WTC11 (cell line): ENCODE measurements around the gene FSD1. TPM values are rescaled to one million over a fixed set of nuclear protein-coding genes. Genes with fewer than 3 reads are reported as not detected.
"Not testable (repeated sequence)": the region's sequence is repeated elsewhere in the genome, so short reads cannot be mapped to it uniquely, and the experiment has no call there.

ENCODE experiments used
- ATAC-seq: fragments of 200-7000 bp; cut with Tn5 transposase; 2 replicates; pipeline ENCODE4 v1.10.0; 2021; ENCODE audit warnings: mild to moderate bottlenecking, moderate library complexity
- CTCF ChIA-PET: fragments of 300-600 bp; sonication (Branson Sonifier 250); formaldehyde crosslinking; loops from one replicate; lab custom pipeline; 2021; ENCODE audit warnings: antibody characterized with exemption; lab: Charles Lee
- POLR2A ChIA-PET: fragments of 350-600 bp; sonication (Branson Sonifier 250); formaldehyde crosslinking; loops from one replicate; lab custom pipeline; 2021; ENCODE audit warnings: antibody characterized with exemption; lab: Charles Lee
- DNase-seq: peaks from one replicate; pipeline ENCODE4 v3.0.0; 2021; ENCODE audit warnings: low spot score
- H3K27ac Mint-ChIP-seq: 2 replicates; pipeline ENCODE4 v1.8.0; 2021; ENCODE audit warnings: mixed read lengths
- H3K27me3 Mint-ChIP-seq: 2 replicates; pipeline ENCODE4 v1.8.0; 2021; ENCODE audit warnings: low read depth, mild to moderate bottlenecking, moderate library complexity, mixed read lengths
- H3K36me3 Mint-ChIP-seq: 2 replicates; pipeline ENCODE4 v1.8.0; 2021; ENCODE audit warnings: mixed read lengths
- H3K4me1 Mint-ChIP-seq: 2 replicates; pipeline ENCODE4 v1.8.0; 2022; ENCODE audit warnings: mixed read lengths
- H3K4me3 Mint-ChIP-seq: 2 replicates; pipeline ENCODE4 v1.8.0; 2021; ENCODE audit warnings: mild to moderate bottlenecking, moderate library complexity, mixed read lengths
- H3K9me3 Mint-ChIP-seq: 2 replicates; pipeline ENCODE4 v1.8.0; 2021; ENCODE audit warnings: mixed read lengths
- ARID4B ChIP-seq: sonication (generic); formaldehyde crosslinking; IDR thresholded peaks from 2 replicates; pipeline ENCODE4 v1.8.0; 2023; ENCODE audit warnings: missing genetic modification reagents, mild to moderate bottlenecking, borderline replicate concordance
- ATF1 ChIP-seq: sonication (generic); formaldehyde crosslinking; IDR thresholded peaks from 2 replicates; pipeline ENCODE4 v1.8.1; 2023; ENCODE audit warnings: mild to moderate bottlenecking, moderate library complexity, missing genetic modification reagents
- ATF6 ChIP-seq: sonication (generic); formaldehyde crosslinking; IDR thresholded peaks from 2 replicates; pipeline ENCODE4 v1.8.1; 2023; ENCODE audit warnings: mild to moderate bottlenecking, missing genetic modification reagents
- E2F1 ChIP-seq: sonication (generic); formaldehyde crosslinking; IDR thresholded peaks from 2 replicates; pipeline ENCODE4 v1.8.0; 2022; ENCODE audit warnings: mild to moderate bottlenecking, missing genetic modification reagents
- E2F5 ChIP-seq: sonication (generic); formaldehyde crosslinking; IDR thresholded peaks from 2 replicates; pipeline ENCODE4 v1.8.1; 2022; ENCODE audit warnings: mild to moderate bottlenecking, moderate library complexity, missing genetic modification reagents
- EMX1 ChIP-seq: fragments of 250-450 bp; sonication (Bioruptor Pico); IDR thresholded peaks from 2 replicates; pipeline ENCODE4 v1.8.0; 2021; ENCODE audit warnings: mild to moderate bottlenecking
- FOXJ3 ChIP-seq: sonication (generic); formaldehyde crosslinking; IDR thresholded peaks from 2 replicates; pipeline ENCODE4 v1.9.0; 2021; ENCODE audit warnings: missing genetic modification reagents, mild to moderate bottlenecking, borderline replicate concordance
- GABPB1 ChIP-seq: sonication (generic); formaldehyde crosslinking; IDR thresholded peaks from 2 replicates; pipeline ENCODE4 v1.8.1; 2023; ENCODE audit warnings: mild to moderate bottlenecking, missing genetic modification reagents
- HMGA2 ChIP-seq: fragments of 250-450 bp; sonication (Bioruptor Pico); IDR thresholded peaks from 2 replicates; pipeline ENCODE4 v1.4.0; 2021; ENCODE audit warnings: mild to moderate bottlenecking, moderate library complexity
- HMGXB4 ChIP-seq: sonication (generic); formaldehyde crosslinking; IDR thresholded peaks from 2 replicates; pipeline ENCODE4 v1.8.1; 2023; ENCODE audit warnings: mild to moderate bottlenecking, moderate library complexity, missing genetic modification reagents
- MXD4 ChIP-seq: fragments of 250-450 bp; sonication (Bioruptor Pico); IDR thresholded peaks from 2 replicates; pipeline ENCODE4 v1.8.0; 2021; ENCODE audit warnings: mild to moderate bottlenecking, moderate library complexity, borderline replicate concordance
- OVOL2 ChIP-seq: fragments of 250-450 bp; sonication (Bioruptor Pico); IDR thresholded peaks from 2 replicates; pipeline ENCODE4 v1.9.0; 2021; ENCODE audit warnings: mild to moderate bottlenecking, borderline replicate concordance
- RORB ChIP-seq: fragments of 250-450 bp; sonication (Bioruptor Pico); IDR thresholded peaks from 2 replicates; pipeline ENCODE4 v1.9.0; 2021; ENCODE audit warnings: mild to moderate bottlenecking
- SMAD4 ChIP-seq: sonication (generic); formaldehyde crosslinking; IDR thresholded peaks from 2 replicates; pipeline ENCODE4 v1.8.0; 2022; ENCODE audit warnings: mild to moderate bottlenecking, missing genetic modification reagents
- ZNF121 ChIP-seq: sonication (generic); formaldehyde crosslinking; IDR thresholded peaks from 2 replicates; pipeline ENCODE4 v1.8.0; 2023; ENCODE audit warnings: missing genetic modification reagents
- ZNF396 ChIP-seq: fragments of 250-450 bp; sonication (Bioruptor Pico); IDR thresholded peaks from 2 replicates; pipeline ENCODE4 v1.8.0; 2021; ENCODE audit warnings: mild to moderate bottlenecking, moderate library complexity, borderline replicate concordance
- total RNA-seq: library from RNA; stranded (reverse); gene quantifications from 3 replicates; pipeline ENCODE4 v1.2.3, GENCODE V29; 2021

Gene FSD1
- total RNA-seq, 1 experiment from 2014 or later = 61.3 TPM

GRCh38 chr19:4328243-4328990 lies 24.0 kb downstream of the FSD1 start (continued):
- TF ChIP-seq MXD4 (CRISPR knock-in tag) (no peak), ATF6 (CRISPR knock-in tag) (no peak), EMX1 (no peak), HMGA2 (CRISPR knock-in tag) (no peak), HMGXB4 (CRISPR knock-in tag) (no peak), GABPB1 (CRISPR knock-in tag) (no peak), E2F1 (CRISPR knock-in tag) (no peak), RORB (CRISPR knock-in tag) (no peak)

GRCh38 chr19:4328991-4329681 lies 24.7 kb downstream of the FSD1 start:
- ATAC-seq = peak; percentile 3
- peak; percentile 90 for TF ChIP-seq ZNF121
- H3K36me3 Mint-ChIP-seq, H3K27me3 Mint-ChIP-seq, POLR2A ChIA-PET, H3K27ac Mint-ChIP-seq, H3K9me3 Mint-ChIP-seq: not testable (repeated sequence)
- Mint-ChIP-seq H3K4me1 (peaks cover 12% of the 10 kb centered on the region), H3K4me3 (peak overlapping the region; percentile 73)
- peak; percentile 90 for DNase-seq
- CTCF ChIA-PET = interaction anchor here (0.6 to 1.4 kb wide), 2 partner anchors 62 to 342 kb away, joined by 8 to 35 read pairs; no protein-coding TSS in a partner anchor

- Mint-ChIP-seq H3K36me3 (peaks cover 9% of the 10 kb centered on the region), H3K27ac (no peak overlapping the region), H3K27me3 (peaks cover 8% of the 10 kb centered on the region), H3K9me3 (peaks cover 8% of the 10 kb centered on the region), H3K4me1 (peaks cover 12% of the 10 kb centered on the region), H3K4me3 (0 out of 2 replicates have a peak overlapping the region, but pooled peaks have one; percentile 10)
- CTCF ChIA-PET = interaction anchor here (0.5 to 1.3 kb wide), 2 partner anchors 14 to 69 kb away, joined by 4 to 6 read pairs; partner anchors contain the start of gene MPND
- TF ChIP-seq OVOL2 (no peak), ZNF396 (no peak), SMAD4 (CRISPR knock-in tag) (no peak), ARID4B (CRISPR knock-in tag) (no peak), FOXJ3 (no peak), ATF1 (CRISPR knock-in tag) (no peak), E2F5 (CRISPR knock-in tag) (no peak), GABPB1 (CRISPR knock-in tag) (no peak)
- POLR2A ChIA-PET = no interaction called here
- no peak for DNase-seq
- ATAC-seq = no peak
These were observed 25.5 kb downstream of the FSD1 start for GRCh38 chr19:4329858-4330257.
